ENCODE results near the gene FIBCD1.

Gene FIBCD1

GRCh38 chr9:130924448-130924788 is 14.6 kb downstream of the FIBCD1 start:
- TF ChIP-seq CTCF (IDR thresholded peaks at IDR 0.05), result no peak
- DNase-seq, result no peak

GRCh38 chr9:130923611-130924447 is 15.2 kb downstream of the FIBCD1 start:
- Histone ChIP-seq H3K36me3 (no peaks in the 10 kb centered on the region), H3K9me3 (no peaks in the 10 kb centered on the region), H3K4me3 (no peak overlapping the region), H3K27ac (no peak overlapping the region), H3K27me3 (peaks cover 0 to 67% of the 10 kb centered on the region in 2 donors), H3K4me1 (peaks cover 0 to 7% (median 0%) of the 10 kb centered on the region in 4 donors)
- no peak for TF ChIP-seq CTCF (IDR thresholded peaks at IDR 0.05)
- DNase-seq, result no peak
- intact Hi-C loops (cut with DNase I; ENCODE audit: low total_unique reads), result no loop called here

More at GRCh38 chr9:130924448-130924788, 14.6 kb downstream of the FIBCD1 start:
- Histone ChIP-seq H3K9me3 (no peaks in the 10 kb centered on the region), H3K4me1 (peaks cover 0 to 10% (median 0%) of the 10 kb centered on the region in 4 donors), H3K4me3 (no peak overlapping the region), H3K27me3 (peaks cover 0 to 63% of the 10 kb centered on the region in 2 donors), H3K27ac (no peak overlapping the region), H3K36me3 (no peaks in the 10 kb centered on the region)
- intact Hi-C loops (cut with DNase I; ENCODE audit: low total_unique reads), result no loop called here

GRCh38 chr9:130922893-130923610 is 16.0 kb downstream of the FIBCD1 start:
- H3K27me3 ChIP-seq, result peaks cover 0 to 73% of the 10 kb centered on the region in 2 donors
- H3K36me3 ChIP-seq, result no peaks in the 10 kb centered on the region
- peaks cover 0 to 2% (median 0%) of the 10 kb centered on the region in 4 donors for H3K4me1 ChIP-seq
- no peak overlapping the region for H3K27ac ChIP-seq
- intact Hi-C loops (cut with DNase I; ENCODE audit: low total_unique reads), result no loop called here
- H3K9me3 ChIP-seq, result no peaks in the 10 kb centered on the region
- H3K4me3 ChIP-seq, result no peak overlapping the region
- no peak for TF ChIP-seq CTCF (IDR thresholded peaks at IDR 0.05)
- DNase-seq, result no peak

GRCh38 chr9:130921989-130922892 is 16.8 kb downstream of the FIBCD1 start:
- no peak overlapping the region for H3K4me3 ChIP-seq
- no peak for DNase-seq
- H3K27me3 ChIP-seq, result peaks cover 0 to 81% of the 10 kb centered on the region in 2 donors
- H3K27ac ChIP-seq, result no peak overlapping the region
- peaks cover 0 to 2% (median 0%) of the 10 kb centered on the region in 4 donors for H3K4me1 ChIP-seq
- no peak for TF ChIP-seq CTCF (IDR thresholded peaks at IDR 0.05)
- H3K36me3 ChIP-seq, result no peaks in the 10 kb centered on the region
- H3K9me3 ChIP-seq, result no peaks in the 10 kb centered on the region
- intact Hi-C loops (cut with DNase I; ENCODE audit: low total_unique reads), result no loop called here

- no peak for DNase-seq
- intact Hi-C loops (cut with DNase I; ENCODE audit: low total_unique reads), result no loop called here
- Histone ChIP-seq H3K27ac (no peak overlapping the region), H3K9me3 (no peaks in the 10 kb centered on the region), H3K4me1 (peaks cover 0 to 2% (median 0%) of the 10 kb centered on the region in 4 donors), H3K36me3 (no peaks in the 10 kb centered on the region), H3K4me3 (no peak overlapping the region), H3K27me3 (peaks cover 0 to 83% of the 10 kb centered on the region in 2 donors)
- no peak for TF ChIP-seq CTCF (IDR thresholded peaks at IDR 0.05)
Measured at GRCh38 chr9:130921300-130921988, 17.6 kb downstream of the FIBCD1 start.

Measured in tibial artery (tissue), 4 donors.